Stimulated activated CD4-positive, alpha-beta T cell treated with anti-CD3 and anti-CD28 coated beads, Interleukin-15, amount 100 ng/mL, for 24 hours (primary cell): Measurements from ENCODE around the gene CBY1.

Experiments
- DNase-seq: peaks from one replicate; pipeline ENCODE4 v3.0.0-alpha.2; 2020

Gene CBY1

DNA sequence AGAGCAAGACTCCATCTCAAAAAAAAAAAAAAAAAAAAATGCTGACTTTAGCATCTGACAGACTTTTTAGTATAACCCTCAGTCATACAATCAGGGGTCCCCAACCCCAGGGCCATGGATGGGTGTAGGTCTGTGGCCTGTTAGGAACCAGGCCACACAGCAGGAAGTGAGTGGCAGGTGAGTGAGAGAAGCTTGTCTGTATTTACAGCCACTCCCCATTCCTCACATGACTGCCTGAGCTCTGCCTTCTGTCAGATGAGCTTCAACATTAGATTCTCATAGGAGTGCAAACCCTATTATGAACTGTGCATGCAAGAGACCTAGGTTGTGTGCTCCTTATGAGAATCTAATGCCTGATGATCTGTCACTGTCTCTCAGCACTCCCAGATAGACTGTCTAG is 3.6 kb upstream of the CBY1 start:
- DNase-seq: no peak

- DNase-seq: no peak
These were observed 2.7 kb upstream of the CBY1 start for GRCh38 chr22:38653741-38654140.

DNA sequence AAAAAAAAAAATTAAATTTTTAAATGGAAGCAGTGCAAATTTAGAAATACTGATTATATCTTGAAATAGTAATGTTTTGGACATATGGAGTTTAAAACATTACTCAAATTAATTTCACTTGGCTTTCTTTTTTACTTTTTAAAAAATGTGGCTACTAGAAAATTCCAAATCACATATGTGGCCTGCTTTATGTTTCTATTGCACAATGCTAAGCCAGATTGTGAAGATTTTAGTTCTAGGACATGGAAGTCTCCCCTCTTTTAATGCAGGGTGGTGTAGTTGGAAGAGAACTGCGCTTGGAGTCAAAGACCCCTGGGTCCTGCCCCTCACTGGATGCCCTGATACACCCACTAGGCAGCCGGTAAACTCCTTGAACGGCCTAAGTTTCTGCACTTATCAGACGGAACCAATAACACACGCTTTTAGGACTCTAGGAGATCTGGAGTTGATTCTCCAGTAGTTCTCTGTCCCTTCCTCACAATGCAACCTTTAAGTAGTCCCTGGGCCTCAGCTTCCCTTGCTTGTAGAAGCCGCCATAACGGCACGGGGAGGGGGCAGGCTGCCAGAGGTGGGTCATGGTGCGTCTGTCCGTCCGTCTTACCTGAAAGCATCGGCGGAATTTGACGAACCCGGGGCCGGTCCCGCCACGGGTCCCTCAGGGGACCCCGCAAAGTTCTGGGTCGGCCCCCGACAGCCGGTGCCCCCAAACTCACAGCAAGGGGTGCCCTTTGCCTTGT is 751 bp upstream of the CBY1 start:
- no peak for DNase-seq

- DNase-seq: peak; percentile 60
These were observed 839 bp downstream of the CBY1 start for GRCh38 chr22:38657045-38657909.

DNA sequence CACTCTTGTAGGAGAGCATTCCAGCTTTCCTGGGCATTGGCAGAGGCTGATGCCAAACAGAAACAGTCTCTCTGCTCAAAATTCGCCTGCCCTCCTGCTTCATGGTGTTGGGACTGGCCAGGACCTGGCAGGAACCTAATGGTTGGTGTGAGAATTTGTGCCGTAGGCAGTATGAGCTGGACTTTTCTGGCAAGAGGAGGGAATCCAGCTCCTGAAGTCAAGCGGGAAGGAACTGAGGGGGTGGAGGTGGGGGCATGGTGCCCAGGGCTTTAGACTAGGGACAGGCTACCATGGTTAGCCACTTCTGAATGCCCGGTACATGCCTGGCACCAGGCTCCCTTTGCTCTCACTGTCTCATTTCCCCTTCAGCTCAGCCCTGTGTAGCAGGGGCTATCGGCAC is 18.4 kb downstream of the CBY1 start:
- DNase-seq: no peak

DNA sequence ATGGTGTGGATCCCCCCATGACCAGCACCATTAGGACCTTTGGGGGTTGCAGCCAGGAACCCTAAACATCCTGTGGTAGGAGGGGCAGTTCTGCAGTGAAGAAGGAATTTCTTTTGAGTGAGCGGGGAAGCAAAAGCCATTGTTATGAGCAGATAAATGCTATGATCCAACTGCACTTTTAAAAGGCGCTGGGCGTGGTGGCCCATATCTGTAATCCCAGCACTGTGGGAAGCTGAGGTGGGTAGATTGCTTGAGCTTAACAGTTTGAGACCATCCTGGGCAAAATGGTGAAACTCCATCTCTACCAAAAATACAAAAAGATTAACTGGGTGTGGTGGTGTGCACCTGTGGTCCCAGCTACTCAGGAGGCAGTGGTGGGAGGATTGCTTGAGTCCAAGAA is 19.4 kb downstream of the CBY1 start:
- no peak for DNase-seq

DNA sequence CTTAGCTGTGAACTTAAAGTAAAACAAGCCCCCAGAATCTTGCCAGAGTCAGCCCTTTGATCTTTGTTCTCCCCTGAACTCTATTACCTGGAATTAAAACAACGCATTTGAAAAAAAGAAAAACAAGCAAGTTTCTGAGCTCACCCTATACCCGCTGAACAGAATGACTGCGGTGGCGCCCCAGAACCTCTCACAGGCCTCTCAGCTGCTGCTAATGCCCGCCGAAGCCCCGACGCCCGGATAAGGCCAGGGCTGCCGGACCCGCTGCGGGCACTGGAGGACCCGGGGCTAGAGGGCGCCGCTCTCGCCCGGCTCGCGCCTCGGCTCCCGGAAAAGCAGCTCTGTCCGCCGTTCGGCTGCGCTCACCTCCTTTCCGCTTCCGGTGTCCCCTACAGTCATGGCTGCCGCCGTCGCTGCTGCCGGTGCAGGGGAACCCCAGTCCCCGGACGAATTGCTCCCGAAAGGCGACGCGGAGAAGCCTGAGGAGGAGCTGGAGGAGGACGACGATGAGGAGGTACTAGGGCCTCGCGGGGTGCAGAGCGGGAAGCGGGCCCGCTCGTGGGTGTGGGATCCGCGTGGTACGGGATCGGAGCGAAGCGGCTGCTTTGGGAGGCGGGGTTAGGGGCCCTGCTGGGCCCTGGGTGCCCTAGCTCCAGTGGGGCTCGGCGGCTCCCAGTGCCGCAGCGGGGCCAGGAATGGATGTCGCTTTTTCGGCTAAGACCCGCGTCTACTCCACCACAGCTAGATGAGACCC is 25.3 kb downstream of the CBY1 start, which contains the start of gene TOMM22:
Gene TOMM22 (plus strand): TSS at position 376 of the 754 bp plus-strand sequence. CDS start 22 bp downstream, at position 398.
- peak; percentile 90 for DNase-seq

- DNase-seq: no peak
These were observed 28.5 kb downstream of the CBY1 start for GRCh38 chr22:38684895-38685294.

- no peak for DNase-seq
These were observed 29.3 kb downstream of the CBY1 start for GRCh38 chr22:38685761-38686160.

DNA sequence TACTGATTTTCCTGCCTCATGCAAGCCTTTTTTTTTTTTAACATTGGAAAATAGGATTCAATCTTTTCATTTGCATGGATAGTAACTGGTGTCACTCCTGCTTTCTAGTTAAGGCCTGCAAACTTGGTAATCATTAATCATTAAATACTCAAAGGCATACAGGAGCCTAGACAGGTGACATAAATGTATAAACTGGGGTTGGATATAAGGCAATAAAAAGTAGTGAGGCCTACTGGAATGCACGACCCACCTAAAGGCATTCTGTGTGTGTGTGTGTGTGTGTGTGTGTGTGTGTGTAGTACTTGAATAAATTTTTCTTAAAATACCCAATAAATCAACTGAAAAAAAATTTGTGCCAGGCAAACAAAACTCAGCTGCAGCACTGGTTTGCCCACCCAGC is 33.2 kb downstream of the CBY1 start:
- no peak for DNase-seq

GRCh38 chr22:38694049-38694448 is 37.6 kb downstream of the CBY1 start:
- DNase-seq: no peak

DNA sequence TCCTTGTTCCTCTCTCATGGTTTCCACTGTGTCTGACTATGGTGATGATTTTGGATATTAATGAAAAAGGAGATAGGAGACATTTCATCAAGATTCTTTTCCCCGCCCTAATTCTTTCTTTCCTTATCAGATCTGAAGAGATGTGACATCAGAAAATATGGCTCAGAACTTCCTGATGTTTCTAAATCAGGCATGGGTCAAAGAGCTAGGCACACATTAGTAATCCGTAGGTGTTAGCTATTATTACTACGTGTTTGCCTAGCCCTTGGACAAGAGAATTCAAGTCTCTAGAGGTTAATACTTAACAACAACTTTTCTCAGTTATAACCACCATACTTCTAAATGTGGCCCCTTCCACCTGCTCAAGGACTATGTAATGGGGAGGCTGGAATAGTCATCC is 38.5 kb downstream of the CBY1 start:
- DNase-seq: no peak

- peak; percentile 60 for DNase-seq
These were observed 40.4 kb downstream of the CBY1 start for GRCh38 chr22:38696606-38697424.

- no peak for DNase-seq
These were observed 41.1 kb downstream of the CBY1 start for GRCh38 chr22:38697425-38698089.

GRCh38 chr22:38698407-38699094 is 42.1 kb downstream of the CBY1 start:
- DNase-seq: no peak

DNA sequence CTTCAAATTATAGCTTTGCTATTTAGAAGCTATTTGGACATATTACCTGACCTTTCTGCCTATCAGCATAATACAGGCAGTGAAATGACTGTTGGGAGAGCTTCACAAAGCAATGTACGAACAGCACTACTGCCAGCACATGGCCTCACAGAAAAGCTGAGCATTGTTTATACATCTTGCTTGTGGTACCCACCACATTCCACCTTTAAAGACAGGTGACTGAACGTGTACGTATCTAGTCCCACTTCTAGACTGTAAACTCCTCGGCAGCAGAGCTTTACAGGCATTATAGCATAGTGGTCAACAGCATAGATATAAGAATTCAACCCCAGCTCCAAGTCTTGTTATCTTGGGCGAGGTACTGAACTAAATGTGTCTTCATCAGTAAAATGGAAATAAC is 42.7 kb downstream of the CBY1 start:
- no peak for DNase-seq

- DNase-seq: no peak
These were observed 43.3 kb downstream of the CBY1 start for GRCh38 chr22:38699784-38700183.

DNA sequence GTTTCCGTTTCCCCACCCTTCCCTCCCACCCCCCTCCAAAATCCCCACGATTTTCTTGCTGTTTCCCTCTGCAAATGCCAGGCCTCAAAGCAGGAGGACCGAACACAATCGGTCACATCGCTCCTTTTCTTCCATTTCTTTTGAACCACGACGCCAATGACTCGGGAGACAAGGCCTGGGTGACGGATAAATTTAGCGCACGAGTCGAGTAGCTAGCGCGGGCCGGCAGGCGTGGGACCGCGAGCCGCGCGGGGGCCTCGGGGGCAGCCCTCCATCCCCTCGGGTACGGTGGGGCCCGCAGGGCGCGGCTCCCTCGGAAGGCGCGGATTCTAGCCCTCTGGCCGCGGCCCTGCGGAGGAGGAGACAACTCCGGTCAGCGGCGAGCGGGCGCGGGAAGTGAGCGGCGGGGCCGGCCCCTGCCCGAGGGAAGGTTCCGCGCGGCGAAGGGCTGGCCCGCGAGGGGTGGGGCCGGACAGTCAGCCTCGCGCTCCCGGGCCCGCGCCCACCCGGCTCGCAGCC is 43.9 kb downstream of the CBY1 start:
- no peak for DNase-seq

DNA sequence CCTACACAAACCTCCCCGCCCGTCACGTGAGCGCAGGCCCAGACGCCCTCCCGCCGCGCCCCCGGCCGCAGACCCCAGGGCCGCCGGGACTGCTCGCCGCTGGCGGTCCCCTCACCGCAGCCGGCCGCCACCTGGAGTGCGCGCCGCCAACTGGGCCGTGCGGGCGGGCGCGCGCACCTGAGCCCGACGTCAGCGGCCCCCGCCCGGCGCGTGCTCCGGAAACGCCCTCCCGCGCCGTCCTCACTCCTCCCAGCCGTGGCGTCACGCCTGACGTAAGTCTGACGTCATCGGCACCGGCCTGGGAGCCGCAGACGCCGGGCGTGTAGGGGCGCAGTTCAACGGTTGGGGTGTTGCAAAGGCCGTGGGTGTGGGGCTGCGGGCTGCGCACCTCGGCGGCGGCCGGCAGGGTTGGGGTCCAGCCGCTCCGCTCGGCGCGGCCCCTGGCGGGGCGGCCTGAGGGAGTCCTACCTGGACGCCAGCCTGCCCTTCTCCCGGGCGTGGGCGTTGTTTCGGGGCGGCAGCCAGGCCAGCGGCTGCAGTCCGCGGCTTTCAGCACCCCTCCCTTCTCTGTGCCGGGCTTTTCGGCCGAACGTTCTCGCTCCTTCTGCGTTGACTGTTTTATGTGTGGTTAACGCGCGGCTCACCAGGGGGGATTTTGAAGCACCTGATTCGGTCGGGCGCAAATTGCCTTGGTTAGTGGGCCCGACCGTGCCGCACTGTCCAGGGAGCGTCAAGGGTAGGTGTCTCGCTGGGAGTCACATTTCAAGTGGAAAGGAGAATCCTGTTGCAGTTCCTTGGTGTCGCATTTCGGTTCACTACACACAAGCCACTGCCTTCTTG is 44.6 kb downstream of the CBY1 start, which contains the start of gene JOSD1:
Gene JOSD1 (minus strand): TSS at position 155 of the 840 bp plus-strand sequence. CDS start 956 bp downstream, outside the sequence.
- peak; percentile 98 for DNase-seq
